K562 (cell line): ENCODE results near the gene TRIM69. TPM values are rescaled to one million over a fixed set of nuclear protein-coding genes. Genes with fewer than 3 reads are reported as not detected.
A peak's percentile ranks its signal among the peaks of the same experiment; 100 is the strongest.

Experiments
- BHLHE40 ChIP-seq: IDR thresholded peaks from 2 replicates; pipeline ENCODE4 v1.6.1; 2011; ENCODE audit warnings: low read length, improper control_type of control experiment
- CHCHD3 ChIP-seq: fragments of 250-450 bp; sonication (Bioruptor Pico); IDR thresholded peaks from 2 replicates; pipeline ENCODE4 v2.1.2; 2022; ENCODE audit warnings: mild to moderate bottlenecking
- CHD2 ChIP-seq: IDR thresholded peaks from 2 replicates; pipeline ENCODE4 v1.6.1; 2011; ENCODE audit warnings: low read depth, low read length
- FOXK2 ChIP-seq, 2 experiments: fragments of 450-650 bp; IDR thresholded peaks in 1 of 2; conservative IDR thresholded peaks in 1 of 2; 2 replicates each; pipeline ENCODE4 v1.6.1; 2016; ENCODE audit warnings: low read depth in 2 of 2, mild to moderate bottlenecking in 1 of 2
- KHSRP ChIP-seq: fragments of 450-650 bp; IDR thresholded peaks from 2 replicates; pipeline ENCODE4 v1.6.1; 2017
- MIER1 ChIP-seq: fragments of 450-650 bp; IDR thresholded peaks from 2 replicates; pipeline ENCODE4 v1.6.1; 2016; ENCODE audit warnings: antibody characterized with exemption, mild to moderate bottlenecking, low read depth
- NCOA6 ChIP-seq: fragments of 450-650 bp; IDR thresholded peaks from 2 replicates; pipeline ENCODE4 v1.6.1; 2017; ENCODE audit warnings: mild to moderate bottlenecking
- RB1 ChIP-seq: fragments of 450-650 bp; IDR thresholded peaks from 2 replicates; pipeline ENCODE4 v1.6.1; 2017; ENCODE audit warnings: low read depth, mild to moderate bottlenecking
- SMAD1 ChIP-seq: fragments of 150-350 bp; IDR thresholded peaks from 2 replicates; pipeline ENCODE4 v1.6.1; 2014; ENCODE audit warnings: low read length, low read depth; ENCODE audit not compliant: partially characterized antibody
- TAF1 ChIP-seq: IDR thresholded peaks from 2 replicates; pipeline ENCODE4 v1.6.1; 2011; ENCODE audit warnings: mild to moderate bottlenecking, low read length, moderate library complexity; ENCODE audit not compliant: insufficient read depth, control insufficient read depth, severe bottlenecking; ENCODE audit errors: extremely low read depth
- TAF9B ChIP-seq: fragments of 450-650 bp; IDR thresholded peaks from 2 replicates; pipeline ENCODE4 v1.6.1; 2018; ENCODE audit warnings: mild to moderate bottlenecking; ENCODE audit not compliant: partially characterized antibody
- TBP ChIP-seq: optimal IDR thresholded peaks from 2 replicates; pipeline ENCODE3; 2011; ENCODE audit warnings: low read depth, low read length, improper control_type of control experiment
- ZBED1 ChIP-seq: IDR thresholded peaks from 2 replicates; pipeline ENCODE4 v1.6.1; 2014
- ZNF134 ChIP-seq: fragments of 250-450 bp; sonication (Bioruptor Pico); conservative IDR thresholded peaks from 2 replicates; pipeline ENCODE4 v1.4.0; 2020
- ZNF583 ChIP-seq: fragments of 250-450 bp; sonication (Bioruptor Pico); IDR thresholded peaks from 2 replicates; pipeline ENCODE4 v1.4.0; 2020
- polyA plus RNA-seq, 8 experiments: library from polyadenylated mRNA; depleted of rRNA in 4 of 8; stranded (reverse) in 5 of 8; unstranded in 3 of 8; fragments of >200 nt; fragmentation: Nextera tagmentation in 2 of 8; fragmentation: Illumina TruSeq in 1 of 8; extraction: Ambion mirVana in 2 of 8; extraction: Trizol in 1 of 8; gene quantifications; 2 replicates each; pipeline versions ENCODE4 v1.2.1 to v1.2.3, GENCODE V29; 2011 to 2014; ENCODE audit warnings: inconsistent platforms in 1 of 8, missing spikeins in 1 of 8
- total RNA-seq, 7 experiments: library from RNA; depleted of rRNA in 6 of 7; stranded (reverse); fragments of >200 nt in 6 of 7; fragmentation: Illumina TruSeq in 2 of 7; extraction: Trizol in 2 of 7; gene quantifications; 2 replicates each; pipeline versions ENCODE4 v1.2.1 to v1.2.3, GENCODE V29; 2011 to 2021; ENCODE audit warnings: low replicate concordance in 1 of 7
- TF ChIP-seq, protein P1 (sequence below): sonication (generic); formaldehyde crosslinking; IDR thresholded peaks from 2 replicates; pipeline ENCODE4 v1.8.0; 2022; ENCODE audit warnings: mild to moderate bottlenecking, missing genetic modification reagents, borderline replicate concordance
- TF ChIP-seq, protein P2 (sequence below): fragments of 250-450 bp; sonication (Bioruptor Pico); IDR thresholded peaks from 2 replicates; pipeline ENCODE4 v1.8.0; 2021; ENCODE audit warnings: moderate library complexity, mild to moderate bottlenecking, inconsistent platforms
- TF ChIP-seq, protein P3 (sequence below): sonication (generic); formaldehyde crosslinking; IDR thresholded peaks from 2 replicates; pipeline ENCODE4 v1.9.0; 2022; ENCODE audit warnings: mild to moderate bottlenecking, missing genetic modification reagents
- TF ChIP-seq, protein P4 (sequence below): fragments of 450-650 bp; formaldehyde crosslinking; conservative IDR thresholded peaks from 2 replicates; pipeline ENCODE4 v1.4.0; 2022; ENCODE audit warnings: mild to moderate bottlenecking, missing genetic modification characterization
- TF ChIP-seq, protein P5 (sequence below): fragments of 450-650 bp; IDR thresholded peaks from 2 replicates; pipeline ENCODE4 v1.6.1; 2016; ENCODE audit warnings: mild to moderate bottlenecking
- TF ChIP-seq, protein P6 (sequence below): sonication (generic); formaldehyde crosslinking; IDR thresholded peaks from 2 replicates; pipeline ENCODE4 v1.8.0; 2023; ENCODE audit warnings: mild to moderate bottlenecking, missing genetic modification reagents

The TRIM69 gene
- total and polyA plus RNA-seq, 9 of the 15 experiments (the other 6 are each of a cell fraction or from before 2014, with no cell fraction given): 1.0 to 4.3 (median 2.3) TPM

DNA sequence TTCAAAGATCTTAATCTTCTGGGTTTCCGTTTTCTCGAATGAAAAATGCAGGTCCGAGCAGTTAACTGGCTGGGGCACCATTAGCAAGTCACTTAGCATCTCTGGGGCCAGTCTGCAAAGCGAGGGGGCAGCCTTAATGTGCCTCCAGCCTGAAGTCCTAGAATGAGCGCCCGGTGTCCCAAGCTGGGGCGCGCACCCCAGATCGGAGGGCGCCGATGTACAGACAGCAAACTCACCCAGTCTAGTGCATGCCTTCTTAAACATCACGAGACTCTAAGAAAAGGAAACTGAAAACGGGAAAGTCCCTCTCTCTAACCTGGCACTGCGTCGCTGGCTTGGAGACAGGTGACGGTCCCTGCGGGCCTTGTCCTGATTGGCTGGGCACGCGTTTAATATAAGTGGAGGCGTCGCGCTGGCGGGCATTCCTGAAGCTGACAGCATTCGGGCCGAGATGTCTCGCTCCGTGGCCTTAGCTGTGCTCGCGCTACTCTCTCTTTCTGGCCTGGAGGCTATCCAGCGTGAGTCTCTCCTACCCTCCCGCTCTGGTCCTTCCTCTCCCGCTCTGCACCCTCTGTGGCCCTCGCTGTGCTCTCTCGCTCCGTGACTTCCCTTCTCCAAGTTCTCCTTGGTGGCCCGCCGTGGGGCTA lies 25.1 kb upstream of the TRIM69 start, which contains the start of the genes B2M and PATL2 (continued):
- TF ChIP-seq, protein P1, sequence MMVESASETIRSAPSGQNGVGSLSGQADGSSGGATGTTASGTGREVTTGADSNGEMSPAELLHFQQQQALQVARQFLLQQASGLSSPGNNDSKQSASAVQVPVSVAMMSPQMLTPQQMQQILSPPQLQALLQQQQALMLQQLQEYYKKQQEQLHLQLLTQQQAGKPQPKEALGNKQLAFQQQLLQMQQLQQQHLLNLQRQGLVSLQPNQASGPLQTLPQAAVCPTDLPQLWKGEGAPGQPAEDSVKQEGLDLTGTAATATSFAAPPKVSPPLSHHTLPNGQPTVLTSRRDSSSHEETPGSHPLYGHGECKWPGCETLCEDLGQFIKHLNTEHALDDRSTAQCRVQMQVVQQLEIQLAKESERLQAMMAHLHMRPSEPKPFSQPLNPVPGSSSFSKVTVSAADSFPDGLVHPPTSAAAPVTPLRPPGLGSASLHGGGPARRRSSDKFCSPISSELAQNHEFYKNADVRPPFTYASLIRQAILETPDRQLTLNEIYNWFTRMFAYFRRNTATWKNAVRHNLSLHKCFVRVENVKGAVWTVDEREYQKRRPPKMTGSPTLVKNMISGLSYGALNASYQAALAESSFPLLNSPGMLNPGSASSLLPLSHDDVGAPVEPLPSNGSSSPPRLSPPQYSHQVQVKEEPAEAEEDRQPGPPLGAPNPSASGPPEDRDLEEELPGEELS (CRISPR knock-in tag): peak; percentile 18; the same call in 1 of the 2 replicates
- TF ChIP-seq KHSRP (peak; percentile 68), TBP (peak; percentile 98), ZNF134 (no peak), BHLHE40 (peak; percentile 92), ZBED1 (peak; percentile 65), MIER1 (no peak), FOXK2 (conservative IDR thresholded peaks at IDR 0.05 in 1 of 2, IDR thresholded peaks at IDR 0.05 in 1 of 2; ENCODE audit: low read depth in 2 of 2) (no peak), CHD2 (peak; percentile 90), RB1 (peak; percentile 44), TAF1 (peak; percentile 93), CHCHD3 (CRISPR knock-in tag) (0 out of 2 replicates have a peak, but pooled peaks have one; percentile 76), TAF9B (peak; percentile 88), ZNF583 (no peak), SMAD1 (peak; percentile 90), NCOA6 (no peak)
- TF ChIP-seq, protein P2, sequence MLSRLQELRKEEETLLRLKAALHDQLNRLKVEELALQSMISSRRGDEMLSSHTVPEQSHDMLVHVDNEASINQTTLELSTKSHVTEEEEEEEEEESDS (CRISPR knock-in tag): no peak
- TF ChIP-seq, protein P3, sequence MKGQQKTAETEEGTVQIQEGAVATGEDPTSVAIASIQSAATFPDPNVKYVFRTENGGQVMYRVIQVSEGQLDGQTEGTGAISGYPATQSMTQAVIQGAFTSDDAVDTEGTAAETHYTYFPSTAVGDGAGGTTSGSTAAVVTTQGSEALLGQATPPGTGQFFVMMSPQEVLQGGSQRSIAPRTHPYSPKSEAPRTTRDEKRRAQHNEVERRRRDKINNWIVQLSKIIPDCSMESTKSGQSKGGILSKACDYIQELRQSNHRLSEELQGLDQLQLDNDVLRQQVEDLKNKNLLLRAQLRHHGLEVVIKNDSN (CRISPR knock-in tag): peak; percentile 38; the same call in 1 of the 2 replicates
- TF ChIP-seq, protein P4, sequence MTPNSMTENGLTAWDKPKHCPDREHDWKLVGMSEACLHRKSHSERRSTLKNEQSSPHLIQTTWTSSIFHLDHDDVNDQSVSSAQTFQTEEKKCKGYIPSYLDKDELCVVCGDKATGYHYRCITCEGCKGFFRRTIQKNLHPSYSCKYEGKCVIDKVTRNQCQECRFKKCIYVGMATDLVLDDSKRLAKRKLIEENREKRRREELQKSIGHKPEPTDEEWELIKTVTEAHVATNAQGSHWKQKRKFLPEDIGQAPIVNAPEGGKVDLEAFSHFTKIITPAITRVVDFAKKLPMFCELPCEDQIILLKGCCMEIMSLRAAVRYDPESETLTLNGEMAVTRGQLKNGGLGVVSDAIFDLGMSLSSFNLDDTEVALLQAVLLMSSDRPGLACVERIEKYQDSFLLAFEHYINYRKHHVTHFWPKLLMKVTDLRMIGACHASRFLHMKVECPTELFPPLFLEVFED: no peak
- TF ChIP-seq, protein P5, sequence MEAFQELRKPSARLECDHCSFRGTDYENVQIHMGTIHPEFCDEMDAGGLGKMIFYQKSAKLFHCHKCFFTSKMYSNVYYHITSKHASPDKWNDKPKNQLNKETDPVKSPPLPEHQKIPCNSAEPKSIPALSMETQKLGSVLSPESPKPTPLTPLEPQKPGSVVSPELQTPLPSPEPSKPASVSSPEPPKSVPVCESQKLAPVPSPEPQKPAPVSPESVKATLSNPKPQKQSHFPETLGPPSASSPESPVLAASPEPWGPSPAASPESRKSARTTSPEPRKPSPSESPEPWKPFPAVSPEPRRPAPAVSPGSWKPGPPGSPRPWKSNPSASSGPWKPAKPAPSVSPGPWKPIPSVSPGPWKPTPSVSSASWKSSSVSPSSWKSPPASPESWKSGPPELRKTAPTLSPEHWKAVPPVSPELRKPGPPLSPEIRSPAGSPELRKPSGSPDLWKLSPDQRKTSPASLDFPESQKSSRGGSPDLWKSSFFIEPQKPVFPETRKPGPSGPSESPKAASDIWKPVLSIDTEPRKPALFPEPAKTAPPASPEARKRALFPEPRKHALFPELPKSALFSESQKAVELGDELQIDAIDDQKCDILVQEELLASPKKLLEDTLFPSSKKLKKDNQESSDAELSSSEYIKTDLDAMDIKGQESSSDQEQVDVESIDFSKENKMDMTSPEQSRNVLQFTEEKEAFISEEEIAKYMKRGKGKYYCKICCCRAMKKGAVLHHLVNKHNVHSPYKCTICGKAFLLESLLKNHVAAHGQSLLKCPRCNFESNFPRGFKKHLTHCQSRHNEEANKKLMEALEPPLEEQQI: no peak
- TF ChIP-seq, protein P6, sequence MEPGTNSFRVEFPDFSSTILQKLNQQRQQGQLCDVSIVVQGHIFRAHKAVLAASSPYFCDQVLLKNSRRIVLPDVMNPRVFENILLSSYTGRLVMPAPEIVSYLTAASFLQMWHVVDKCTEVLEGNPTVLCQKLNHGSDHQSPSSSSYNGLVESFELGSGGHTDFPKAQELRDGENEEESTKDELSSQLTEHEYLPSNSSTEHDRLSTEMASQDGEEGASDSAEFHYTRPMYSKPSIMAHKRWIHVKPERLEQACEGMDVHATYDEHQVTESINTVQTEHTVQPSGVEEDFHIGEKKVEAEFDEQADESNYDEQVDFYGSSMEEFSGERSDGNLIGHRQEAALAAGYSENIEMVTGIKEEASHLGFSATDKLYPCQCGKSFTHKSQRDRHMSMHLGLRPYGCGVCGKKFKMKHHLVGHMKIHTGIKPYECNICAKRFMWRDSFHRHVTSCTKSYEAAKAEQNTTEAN (CRISPR knock-in tag): no peak
